ENCODE results near the gene SLC9A3.

The SLC9A3 gene

DNA sequence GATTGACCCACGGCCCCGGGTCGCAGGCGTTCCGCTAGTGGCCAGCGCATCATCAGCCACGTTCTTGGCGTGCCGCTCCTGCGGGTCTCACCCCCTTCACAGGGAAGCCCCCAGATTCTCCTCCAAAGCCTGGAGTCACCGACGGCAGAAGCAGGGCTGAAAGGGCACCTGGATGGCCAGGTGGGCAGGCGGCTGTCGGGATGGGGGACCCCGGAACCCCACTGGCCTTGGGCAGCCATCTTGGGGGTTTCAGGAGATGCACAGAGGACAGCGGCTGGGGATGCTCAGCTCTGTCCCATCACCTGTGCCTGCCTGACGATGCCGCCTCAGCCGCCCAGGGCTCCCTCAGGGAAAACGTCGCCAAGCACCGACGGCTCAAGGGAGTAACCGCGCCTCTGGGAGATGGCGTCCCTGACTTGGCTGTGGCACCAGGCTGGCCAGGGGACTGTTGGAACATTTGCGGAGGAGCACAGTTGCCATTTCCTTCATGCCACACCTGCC is 14.1 kb upstream of the SLC9A3 start:
- DNase-seq = no peak

GRCh38 chr5:537621-538071 is 13.4 kb upstream of the SLC9A3 start:
- DNase-seq = no peak

DNA sequence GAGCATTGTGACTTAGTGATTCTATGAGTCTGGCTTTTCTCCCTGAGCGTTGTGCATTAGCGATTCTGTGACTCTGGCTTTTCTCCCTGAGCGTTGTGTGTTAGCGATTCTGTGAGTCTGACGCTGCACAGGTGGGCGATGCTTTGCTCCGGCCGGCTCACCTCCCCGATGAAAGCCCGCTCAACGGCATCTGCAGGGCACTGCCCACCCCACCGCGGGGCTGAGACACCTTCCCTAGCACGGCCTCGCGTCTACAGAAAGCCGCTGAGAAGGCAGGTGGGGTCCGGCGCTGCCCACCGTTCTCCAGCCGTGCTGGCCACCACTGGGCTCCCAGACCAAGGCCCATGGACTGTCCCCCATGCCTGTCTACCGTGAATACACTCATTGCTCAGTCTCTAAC is 12.8 kb upstream of the SLC9A3 start:
- no peak for DNase-seq

DNA sequence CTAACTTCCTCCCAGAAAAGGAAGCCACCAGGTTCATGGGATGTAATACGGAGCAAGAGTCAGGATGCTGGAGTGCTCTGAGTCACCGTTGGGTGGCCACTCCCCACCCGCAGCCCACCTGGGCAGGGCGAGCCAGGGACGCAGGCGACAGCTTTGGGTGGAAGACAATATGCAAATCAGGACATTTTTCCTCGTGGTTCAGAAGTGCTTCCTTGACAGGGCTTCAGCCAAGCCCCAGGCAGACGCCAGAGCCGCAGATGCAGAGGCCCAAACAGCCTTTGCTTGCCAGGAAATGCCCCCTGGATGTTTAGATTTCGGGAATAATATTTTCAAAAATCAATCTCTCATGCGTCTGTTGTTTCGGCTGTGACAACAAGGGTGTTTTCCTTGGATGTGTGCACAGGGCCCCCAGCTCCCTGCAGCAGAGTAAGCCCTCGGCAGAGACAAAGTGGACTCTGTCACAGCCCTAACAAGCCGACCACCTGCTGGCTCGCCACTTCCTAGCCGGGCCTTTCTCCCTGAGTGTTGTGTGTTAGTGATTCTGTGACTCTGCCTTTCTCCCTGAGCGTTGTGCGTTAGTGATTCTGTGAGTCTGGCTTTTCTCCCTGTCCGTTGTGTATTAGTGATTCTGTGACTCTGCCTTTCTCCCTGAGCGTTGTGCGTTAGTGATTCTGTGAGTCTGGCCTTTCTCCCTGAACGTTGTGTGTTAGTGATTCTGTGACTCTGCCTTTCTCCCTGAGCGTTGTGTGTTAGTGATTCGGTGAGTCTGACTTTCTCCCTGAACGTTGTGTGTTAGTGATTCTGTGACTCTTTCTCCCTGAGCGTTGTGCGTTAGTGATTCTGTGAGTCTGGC is 11.8 kb upstream of the SLC9A3 start:
- DNase-seq = no peak

DNA sequence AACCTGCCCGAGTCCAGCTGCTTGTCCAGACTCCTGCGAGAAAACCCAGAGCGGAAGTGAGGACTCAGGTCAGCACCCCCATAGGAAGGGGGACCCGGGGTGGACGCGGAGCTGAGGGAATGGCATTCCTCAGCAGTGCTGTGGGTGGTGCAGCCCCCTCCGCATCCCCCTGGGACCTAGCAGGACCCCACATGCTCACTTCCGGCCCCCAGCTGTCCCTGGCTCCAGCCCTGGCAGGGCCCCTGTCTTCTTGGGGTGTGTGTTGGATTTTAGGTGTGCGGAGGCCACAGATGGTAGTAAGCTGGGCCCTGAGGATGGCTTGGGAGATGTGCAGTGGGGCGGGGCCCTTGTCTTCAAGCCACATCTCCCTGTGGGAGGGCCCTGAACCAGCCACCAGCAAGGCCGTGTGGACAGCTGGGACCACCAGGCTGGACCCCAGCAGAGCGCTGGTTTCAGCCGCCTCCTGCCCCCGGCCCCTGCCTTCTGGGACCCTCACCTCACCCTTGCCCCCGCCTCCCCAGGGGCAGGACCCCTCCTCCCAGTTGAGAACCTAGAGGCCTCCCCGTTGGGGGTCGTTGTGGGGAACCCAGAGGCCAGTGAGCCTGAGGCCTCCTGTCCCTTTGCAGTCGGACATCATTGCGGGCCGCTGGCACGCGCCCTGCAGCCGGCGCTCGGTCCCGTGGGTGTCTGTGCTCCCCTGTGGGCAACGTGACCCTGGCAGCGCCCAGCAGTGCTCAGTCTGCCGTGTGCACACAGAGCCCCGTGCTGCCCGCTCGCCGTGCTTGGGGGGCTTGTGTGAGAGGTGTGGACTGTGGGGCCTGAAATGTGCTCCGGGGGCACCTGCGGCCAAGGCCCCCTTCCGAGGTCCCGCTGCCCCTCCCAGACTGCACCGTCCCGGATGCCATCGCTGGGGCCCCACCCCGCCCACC is 10.8 kb upstream of the SLC9A3 start:
- DNase-seq = no peak

GRCh38 chr5:533955-534742 is 9.9 kb upstream of the SLC9A3 start:
- DNase-seq = no peak

DNA sequence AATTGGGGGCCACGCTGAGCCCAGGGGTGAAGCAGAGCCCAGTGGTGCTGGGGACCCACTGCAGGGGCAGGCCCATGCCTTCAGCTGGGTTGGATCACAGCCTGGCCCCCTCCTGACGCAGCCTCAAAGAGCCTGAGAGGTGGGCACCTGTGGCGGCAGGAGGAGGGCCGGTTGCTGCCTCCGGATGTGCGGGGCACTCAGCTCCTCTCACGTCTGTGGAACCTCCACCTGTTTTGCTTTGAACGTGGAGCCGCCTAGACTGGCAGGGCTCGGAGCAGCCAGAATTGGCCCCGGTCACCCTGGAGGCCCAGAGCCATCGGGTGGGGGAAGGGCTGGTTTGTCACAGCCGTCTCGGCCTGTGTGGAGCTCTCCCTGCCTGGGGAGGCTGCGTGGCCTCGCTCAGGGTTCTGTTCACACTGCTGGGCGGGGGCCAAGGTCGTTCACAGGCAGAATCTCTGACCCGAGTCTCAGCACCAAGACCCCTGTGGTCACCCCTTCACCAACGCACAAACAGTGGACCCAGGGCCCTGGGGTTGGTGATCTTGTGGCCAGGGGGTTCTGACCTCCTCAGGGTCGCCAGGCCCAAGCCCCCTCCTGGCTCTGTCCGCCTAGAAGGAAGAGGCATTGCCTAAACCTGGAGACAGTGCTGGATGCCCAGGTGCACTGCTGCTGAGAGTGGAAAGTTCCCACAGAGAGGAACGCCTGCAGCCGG is 9.2 kb upstream of the SLC9A3 start:
- DNase-seq = no peak

DNA sequence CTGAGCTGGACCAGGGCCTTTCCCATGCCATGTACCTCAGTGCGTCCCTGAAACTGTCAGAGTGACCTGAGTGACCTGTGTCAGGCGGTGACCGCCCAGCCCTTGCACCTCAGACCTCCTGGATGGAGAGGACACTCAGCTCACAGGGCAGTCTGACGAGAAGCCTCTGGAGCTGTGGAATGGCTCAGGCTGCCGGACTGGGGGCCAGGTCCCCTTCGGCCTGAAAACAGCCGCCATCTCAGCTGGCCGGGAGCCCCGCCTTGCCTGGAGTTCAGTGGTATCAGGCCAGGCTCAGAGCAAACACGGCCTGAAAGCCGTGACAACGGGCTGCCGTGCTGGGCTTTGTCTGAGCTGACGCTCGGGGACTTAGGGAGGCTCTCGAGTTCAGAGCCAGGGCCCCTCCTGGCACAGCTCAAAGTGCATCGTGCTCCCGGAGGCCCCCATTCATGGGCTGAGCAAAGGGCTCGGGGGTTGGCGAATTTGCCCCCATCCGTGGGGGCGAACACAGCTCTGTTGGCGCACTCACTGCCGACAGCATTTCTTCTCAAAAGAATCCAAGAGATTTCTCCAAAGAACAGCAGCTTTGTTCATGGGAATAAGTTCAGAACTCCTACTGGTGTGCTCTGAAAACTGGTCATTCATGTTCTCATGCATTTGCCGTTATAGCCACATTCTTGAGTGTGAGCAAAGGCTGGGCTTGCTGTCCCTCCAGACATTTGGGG is 8.4 kb upstream of the SLC9A3 start:
- no peak for DNase-seq

- DNase-seq = no peak
Observed at GRCh38 chr5:531749-532315, 7.6 kb upstream of the SLC9A3 start.

- DNase-seq = no peak
Observed at GRCh38 chr5:531101-531748, 7.0 kb upstream of the SLC9A3 start.

DNA sequence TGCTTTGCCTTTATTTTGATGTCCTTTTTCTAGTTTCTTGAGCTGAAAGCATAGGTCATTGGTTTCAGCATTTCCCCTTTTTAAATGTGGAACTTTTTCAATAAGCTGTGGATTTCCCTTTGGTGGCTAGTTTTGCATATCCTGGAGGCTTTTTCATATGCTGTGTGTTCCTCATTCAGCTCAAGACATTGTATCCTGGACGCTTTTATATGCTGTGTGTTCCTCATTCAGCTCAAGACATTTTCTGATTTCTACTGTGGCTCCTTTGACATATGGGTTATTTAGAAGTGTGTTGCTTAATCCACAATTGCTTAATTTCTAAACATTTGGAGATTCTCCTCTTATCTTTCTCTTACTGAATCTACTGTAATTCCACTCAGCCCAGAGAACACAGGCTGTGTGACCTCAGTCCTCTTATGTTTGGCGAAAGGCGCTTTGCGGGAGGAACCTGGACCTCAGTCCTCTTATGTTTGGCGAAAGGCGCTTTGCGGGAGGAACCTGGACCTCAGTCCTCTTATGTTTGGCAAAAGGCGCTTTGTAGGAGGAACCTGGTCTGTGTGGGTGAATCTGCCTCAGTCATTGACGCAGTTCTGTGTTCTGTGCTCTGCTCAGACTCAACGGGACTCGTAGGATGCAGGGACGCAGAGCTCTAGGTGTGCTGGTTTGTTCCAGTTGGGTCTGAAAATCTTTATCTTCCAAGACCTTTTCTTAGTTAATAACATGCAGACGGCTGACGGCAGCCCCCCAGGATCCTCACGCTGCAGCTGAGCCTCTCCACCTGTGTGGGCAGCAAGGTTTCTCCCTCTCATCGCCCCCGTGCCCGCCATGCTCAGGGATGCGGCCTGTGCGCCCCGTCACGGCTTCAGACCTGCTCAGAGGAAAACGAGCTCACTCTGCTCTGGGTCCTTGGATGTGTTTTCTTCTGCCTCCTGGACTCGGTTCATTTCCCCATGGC is 6.0 kb upstream of the SLC9A3 start:
- no peak for DNase-seq

DNA sequence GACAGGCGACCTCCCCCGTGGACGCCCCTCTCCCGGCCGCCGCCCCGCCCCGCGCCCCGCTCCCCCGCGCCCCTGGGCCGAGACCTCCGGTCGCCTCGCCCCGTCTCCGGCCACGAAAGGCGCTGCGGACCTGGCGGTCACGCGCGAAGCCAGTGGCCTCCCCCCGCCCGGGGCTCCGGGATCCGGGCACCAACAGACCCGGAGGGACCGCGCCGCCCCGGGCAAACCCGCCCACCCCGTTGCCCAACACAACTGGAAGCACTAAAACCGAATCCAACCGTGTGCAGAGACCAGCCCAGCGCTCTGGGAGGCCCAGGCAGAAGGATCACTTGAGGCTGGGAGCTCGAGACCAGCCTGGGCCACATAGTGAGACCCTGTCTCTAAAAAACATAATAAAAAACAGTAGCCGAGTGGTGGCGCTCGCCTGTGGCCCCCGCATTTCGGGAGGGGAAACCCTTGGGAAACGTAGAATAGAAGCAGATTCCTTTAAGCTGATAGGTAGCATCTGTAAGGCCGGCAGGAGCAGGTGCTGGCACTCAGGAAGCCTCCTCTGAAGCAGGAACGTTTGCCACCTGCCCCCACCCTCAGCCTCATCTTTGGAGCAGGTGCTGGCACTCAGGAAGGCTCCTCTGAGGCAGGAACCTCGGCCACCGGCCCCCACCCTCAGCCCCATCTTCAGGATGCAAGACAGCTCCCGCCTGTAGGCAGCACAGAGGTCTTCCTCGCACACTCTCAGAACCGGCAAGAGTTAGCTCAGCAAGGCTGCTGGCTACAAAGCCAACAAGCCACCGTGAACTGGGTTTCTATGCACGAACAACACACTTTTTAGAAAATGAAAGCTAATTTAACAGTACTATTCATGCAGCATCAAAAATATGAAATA is 4.6 kb upstream of the SLC9A3 start:
- DNase-seq = no peak

GRCh38 chr5:527646-528628 is 3.7 kb upstream of the SLC9A3 start:
- DNase-seq = no peak

- no peak for DNase-seq
Observed at GRCh38 chr5:526456-527088, 2.3 kb upstream of the SLC9A3 start.

DNA sequence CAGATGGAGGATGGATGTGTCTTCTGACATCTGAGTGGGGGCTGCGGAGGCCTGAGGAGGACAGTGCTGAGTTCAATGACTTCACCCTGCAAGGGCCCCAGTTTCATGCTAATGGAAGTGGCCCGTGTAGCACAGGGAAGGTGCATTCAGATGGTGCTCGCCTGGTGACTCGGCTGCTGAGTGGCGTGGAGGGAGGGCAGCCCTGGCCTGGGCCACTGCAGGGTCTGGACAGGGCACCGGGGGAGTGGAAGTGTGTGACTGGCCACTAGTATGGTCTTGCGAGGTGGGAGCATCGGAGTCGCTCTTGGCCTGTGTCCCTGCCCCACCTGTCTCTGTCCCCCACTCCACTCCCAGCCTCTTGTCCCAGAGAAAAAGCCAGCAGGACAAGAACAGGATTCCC is 1.7 kb upstream of the SLC9A3 start:
- no peak for DNase-seq

DNA sequence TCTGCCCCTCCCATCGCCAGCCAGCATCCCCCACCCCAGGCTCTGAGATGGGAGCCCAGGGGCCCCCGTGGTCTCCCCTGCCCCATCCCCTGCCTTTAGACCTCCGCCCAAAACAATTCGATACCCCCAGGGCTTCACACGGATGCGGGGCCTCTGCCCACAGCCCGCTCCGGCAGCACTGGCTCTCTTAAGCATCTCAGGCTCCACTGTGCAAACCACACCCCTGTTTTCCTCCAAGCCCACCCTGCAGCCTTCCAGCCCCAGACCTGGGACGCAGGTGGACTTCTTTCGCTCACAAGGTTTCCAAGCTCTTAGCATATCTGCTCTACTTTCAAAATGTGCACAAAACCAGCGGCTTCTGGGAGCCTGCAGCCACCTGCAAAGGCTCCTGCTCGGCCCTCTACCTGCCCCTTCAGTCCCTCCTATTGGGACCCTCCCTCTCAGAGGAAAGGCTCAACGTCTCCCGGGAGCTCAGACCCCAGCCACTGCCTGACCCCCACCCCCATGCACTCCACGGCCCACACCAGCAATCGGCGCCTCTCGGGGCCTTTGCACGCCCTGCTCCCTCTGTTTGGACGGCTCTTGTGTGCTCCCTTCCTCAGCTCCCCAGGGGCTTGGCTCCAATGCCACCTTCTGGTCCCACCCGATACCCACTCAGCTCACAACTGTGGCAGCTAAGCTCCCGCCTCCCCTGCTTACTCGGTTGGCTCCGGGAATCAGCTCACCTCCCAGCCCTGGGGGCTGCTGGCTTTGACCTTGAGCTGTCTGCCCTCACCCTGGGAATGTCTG is 918 bp upstream of the SLC9A3 start:
- DNase-seq = no peak

Data from fibroblast of skin of right quadriceps (primary cell).